GM19328 (cell line): ENCODE results near the gene ITSN2.
"Not testable (repeated sequence)": the region's sequence is repeated elsewhere in the genome, so short reads cannot be mapped to it uniquely, and the experiment has no call there.

Experiments used
- ATAC-seq: cut with Tn5 transposase; IDR thresholded peaks from one replicate; pipeline ENCODE4 v1.9.1; 2021; ENCODE audit warnings: mild to moderate bottlenecking, moderate library complexity; ENCODE audit not compliant: unreplicated experiment

The ITSN2 gene

DNA sequence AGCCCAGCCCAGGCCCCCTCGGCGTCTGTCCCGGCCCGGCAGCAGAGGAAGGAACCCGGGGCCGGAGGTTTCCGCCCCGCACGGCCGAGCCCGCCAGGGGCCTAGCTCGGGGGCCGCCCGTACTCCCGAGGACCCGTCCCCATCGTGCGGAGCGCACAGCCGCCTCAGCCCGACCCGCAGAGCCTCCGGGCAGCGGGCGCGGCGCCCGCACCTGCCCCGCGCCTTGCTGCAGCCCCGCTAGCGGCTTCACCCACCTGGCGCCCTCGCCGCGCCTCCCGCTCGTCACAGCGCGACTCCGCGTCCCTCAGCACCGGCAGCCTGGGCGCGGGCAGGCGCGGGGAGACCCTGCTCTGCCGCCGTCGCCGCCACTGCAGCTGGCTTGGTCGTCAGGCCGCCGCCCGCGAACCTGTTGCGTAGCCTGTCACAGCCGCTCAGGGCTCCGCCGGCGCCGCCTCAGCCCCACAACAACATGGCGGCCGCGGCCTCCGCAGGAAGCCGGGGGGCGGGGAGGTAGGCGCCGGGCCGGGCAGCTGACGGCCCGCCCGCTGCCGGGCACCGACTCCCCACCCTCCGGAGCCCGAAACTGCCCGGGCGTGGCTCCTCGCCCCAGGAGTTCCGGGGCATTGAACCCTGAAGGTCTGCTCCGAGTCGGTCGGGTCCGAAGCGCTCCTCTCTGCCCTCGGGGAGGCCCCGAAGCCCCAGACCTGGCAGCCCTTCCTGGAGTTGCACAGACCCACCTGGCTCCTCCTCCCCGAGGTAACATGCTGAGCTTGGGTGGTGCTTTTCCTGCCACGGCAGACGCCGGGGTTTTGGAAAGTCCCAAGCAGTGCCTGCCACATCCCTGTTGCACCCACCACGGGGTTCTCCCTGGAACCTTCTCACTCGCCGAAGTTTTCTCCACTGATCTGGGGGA is at the start of gene ITSN2:
Gene ITSN2, minus strand, starts transcription at position 487 of the 913 bp plus-strand sequence. CDS start 32,454 bp downstream, outside the sequence.
- peak; percentile 78 for ATAC-seq

DNA sequence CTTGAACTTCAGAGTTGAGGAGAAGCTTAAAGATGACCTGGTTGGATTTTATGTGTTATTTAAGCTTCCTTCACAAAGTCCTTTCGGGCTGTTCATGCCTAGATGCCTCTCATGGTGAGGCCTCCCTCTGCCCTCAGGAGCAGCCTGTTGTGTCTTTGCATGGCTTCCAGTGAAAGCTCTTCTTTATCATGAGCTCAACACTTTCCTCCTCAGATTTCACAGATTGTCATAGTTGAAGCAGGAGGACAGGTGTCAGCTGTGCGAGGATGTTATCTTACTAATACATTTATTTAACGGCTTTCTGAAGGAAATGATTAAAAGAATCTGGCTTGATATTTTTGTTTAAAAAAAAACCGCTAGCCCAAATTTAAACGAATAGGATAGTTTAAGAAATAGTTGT is 48.8 kb upstream of the ITSN2 start:
- no peak for ATAC-seq

DNA sequence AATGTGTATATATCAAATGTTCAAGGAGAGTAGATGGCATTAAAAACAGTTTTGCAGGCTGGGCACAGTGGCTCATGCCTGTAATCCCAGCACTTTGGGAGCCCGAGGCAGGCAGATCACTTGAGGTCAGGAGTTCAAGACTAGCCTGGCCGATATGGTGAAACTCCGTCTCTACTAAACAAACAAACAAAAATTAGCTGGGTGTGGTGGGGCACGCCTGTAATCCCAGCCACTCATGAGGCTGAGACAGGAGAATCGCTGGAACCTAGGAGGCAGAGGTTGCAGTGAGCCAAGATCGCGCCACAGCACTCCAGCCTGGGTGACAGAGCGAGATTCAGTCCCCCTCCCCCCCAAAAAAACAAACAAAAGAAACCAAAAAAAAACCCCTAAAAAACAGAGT is 48.4 kb upstream of the ITSN2 start:
- ATAC-seq, result not testable (repeated sequence)

DNA sequence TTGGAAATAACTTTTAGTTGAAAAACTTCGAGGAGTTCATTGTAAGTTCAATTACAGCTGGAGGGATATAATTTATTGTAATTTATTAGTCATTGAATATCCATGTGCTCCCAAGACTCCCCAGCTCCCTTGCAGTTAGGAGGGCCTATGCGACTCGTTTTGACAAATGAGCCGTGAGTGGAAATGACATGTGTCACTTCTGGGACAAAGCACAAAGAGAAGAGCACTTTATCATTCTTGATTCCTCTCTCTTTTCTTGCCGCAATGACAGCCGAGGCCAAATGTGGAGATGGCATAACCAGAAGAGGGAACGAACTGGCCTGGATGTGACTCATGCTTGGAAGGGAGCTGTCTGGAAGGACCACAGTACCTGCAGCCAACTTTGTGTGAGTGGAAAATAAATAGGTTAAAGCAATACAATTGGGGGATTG is 44.2 kb upstream of the ITSN2 start:
- ATAC-seq, result no peak

DNA sequence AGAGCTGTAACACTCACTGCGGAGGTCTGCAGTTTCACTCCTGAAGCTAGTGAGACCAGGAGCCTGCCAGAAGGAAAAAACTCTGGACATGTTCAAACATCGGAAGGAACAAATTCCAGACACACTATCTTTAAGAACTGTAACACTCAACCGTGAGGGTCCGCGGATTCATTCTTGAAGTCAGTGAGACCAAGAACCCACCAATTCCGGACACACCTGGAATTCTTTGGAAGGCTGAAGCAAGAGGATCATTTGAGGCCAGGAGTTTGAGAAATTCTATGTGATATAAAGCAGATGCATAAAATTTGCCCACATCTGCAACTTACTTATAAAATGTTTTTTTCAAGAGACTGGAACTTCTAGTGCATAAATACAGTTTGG is 43.5 kb upstream of the ITSN2 start:
- no peak for ATAC-seq

DNA sequence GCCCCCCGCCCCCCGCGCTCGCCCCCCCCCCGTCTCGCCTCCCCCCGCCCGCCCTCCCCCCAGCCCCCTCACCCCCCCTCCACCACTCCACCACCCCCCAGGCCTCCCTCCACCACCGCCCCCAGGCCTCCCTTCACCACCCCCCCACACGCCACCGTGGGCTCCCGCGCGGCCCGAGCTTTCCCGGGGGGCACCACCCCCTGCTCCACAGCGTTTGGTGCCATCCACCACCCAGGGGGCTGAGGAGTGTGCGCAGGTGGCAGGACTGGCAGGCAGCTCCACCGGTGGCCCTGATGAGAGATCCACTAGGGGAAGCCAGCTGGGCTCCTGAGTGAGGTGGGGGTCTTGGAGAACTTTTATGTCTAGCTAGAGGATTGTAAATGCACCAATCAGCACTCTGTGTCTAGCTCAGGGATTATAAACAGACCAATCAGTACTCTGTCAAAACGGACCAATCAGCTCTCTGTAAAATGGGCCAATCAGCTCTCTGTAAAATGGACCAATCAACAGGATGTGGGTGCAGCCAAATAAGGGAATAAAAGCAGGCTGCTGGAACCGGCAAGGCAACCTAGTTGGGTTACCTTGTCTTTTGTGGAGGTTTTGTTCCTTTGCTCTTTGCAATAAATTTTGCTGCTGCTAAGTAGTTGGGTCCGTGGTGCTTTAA is 43.0 kb upstream of the ITSN2 start:
- no peak for ATAC-seq

DNA sequence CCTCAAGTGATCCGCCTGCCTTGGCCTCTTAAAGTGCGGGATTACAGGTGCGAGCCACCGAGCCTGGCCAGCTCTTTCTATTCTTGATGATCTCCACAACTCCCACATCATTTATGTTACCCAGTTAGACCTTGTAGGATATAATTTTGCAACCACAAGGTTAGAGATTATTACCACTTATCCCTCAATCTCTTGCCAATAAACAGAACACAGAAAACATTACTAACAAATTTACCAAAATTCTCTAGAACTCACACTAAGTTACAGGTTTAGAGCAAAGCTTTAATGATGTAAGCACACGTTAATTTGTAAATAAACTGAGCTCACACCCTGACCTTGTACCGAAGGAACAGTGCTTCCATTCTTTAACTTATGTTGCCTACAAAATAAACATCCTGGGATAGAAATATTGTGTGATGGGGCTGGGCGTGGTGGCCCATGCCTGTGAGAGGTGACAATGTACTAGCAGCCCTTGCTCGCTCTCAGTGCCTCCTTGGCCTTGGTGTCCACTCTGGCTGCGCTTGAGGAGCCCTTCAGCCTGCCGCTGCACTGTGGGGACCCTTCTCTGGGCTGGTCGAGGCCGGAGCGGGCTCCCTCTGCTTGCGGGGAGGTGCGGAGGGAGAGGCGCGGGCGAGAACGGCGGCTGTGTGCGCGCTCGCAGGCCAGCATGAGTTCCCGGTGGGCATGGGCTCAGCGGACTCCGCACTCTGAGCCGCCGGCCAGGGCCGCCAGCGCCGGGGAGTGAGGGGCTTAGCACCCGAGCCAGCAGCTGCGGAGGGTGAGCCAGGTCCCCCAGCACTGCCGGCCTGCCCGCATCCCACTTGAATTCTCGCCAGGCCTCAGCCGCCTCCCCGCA is 42.1 kb upstream of the ITSN2 start:
- ATAC-seq, result no peak

DNA sequence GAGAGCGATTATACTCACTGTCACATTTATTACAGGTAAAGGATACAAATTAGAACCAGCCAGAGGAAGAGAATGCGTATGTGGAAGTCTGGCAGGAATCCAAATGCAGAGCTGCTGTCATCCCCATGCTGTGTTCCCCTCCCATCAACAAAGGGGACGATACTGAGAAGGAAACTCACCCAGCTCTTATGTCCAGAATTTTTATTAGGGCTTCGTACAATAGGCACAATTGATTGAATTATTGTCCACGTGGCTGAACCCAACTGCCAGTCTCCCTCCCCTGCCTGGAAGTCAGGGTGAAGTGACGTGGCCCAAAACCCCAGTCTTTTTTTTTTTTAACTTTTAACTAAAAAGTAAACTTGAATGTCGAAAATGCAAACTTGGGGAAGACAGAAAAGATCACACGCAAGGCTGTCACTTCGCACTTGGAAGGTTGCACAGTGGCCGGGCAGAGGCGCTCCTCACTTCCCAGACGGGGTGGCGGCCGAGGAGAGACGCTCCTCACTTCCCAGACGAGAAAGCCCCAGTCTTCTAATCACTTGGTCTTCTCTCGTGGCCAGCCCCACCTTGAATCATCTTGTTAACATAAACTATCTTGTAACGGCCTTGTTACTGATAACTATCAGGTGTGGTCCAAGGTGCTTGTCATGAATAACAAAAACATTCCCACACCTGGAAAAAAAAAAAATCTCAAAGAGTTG is 40.0 kb upstream of the ITSN2 start:
- no peak for ATAC-seq

DNA sequence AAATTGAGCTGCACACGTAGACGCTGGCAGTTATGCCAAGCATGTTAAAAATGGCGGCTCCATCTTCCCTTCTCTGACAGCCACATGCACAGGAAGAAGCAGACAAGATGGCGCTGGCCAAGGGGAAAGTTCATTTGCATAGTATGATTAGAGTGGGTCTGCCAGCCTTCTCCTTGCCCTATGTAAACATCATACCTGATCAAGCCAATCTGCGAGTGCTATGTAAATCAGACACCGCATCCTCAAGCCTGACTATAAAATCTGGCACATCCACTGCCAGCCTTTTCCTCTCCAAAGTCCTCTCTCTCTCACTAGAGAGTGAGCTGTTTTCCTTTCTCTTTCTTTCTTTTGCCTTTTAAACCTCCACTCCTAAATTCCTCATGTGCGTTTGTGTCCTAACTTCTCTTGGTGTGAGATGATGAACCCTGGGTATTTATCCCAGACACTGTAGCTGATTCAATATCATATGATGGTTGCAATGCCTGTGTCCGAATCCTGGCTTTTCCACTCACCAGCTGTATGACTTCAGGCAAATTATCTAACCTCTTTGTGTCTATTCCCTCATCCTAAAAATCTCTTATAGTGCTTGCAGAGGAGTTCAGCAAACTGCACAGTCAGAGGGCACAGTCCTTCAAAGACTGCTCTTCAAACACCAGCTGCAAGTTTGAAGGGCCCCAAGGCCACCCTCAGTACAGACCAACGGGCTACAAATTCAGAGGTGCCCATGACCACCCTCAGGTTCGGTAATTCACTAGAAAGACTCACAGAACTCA is 39.3 kb upstream of the ITSN2 start:
- ATAC-seq, result no peak

DNA sequence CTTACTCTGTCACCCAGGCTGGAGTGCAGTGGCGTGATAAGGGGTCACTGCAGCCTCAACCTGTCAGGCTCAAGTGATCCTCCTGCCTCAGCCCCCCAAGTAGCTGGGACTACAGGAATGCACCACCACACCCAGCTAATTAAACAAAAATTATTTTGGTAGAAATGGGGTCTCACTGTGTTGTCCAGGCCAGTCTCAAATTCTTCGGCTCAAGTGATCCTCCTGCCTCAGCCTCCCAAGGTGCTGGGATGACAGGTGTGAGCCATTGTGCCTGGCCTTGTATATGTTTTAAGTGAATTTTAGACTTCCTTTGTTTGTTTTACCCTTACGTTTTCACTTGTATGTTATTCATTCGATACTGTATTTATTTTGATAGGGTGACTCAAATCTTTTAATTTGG is 34.7 kb upstream of the ITSN2 start:
- ATAC-seq, result no peak

DNA sequence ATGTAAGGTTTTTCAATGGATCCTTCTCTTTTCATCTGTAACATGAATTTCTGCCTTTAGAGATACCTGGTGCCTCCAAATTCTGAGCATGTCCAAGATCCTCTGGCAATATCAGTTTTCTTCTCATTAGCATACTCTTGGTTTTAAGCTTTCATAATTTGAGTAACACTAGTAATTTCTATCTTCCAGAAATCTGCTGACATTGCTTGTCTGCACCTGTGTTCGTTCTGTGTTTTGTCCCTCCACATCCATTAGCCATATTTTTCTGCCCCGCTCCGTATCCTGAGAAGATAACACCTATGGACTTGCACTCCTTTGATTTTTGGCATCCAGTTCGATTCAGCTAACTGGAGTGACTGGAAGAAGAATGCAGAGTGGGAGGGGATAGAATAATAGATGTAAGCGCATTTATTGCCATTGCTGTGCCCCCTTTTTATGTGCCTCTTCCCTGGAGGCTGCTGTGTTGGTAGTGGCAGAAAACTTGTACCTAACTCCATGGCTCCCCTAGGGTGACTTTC is 32.3 kb upstream of the ITSN2 start:
- ATAC-seq, result no peak

DNA sequence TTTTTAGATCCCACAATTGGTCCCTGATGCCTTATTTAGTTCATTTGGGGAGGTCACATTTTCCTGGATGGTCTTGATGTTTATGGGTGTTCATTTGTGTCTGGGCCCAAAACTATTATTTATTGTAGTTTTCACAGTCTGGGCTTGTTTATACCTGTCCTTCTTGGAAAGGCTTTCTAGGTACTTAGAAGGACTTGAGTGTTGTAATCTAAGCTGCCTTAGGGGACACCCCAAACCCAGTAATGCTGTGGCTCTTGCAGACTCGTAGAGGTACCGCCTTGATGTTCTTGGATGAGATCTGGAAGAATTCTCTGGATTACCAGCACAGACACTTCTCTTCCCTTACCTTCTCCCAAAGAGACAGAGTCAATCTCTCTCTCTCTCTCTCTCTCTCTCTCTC is 25.0 kb upstream of the ITSN2 start:
- ATAC-seq, result no peak

DNA sequence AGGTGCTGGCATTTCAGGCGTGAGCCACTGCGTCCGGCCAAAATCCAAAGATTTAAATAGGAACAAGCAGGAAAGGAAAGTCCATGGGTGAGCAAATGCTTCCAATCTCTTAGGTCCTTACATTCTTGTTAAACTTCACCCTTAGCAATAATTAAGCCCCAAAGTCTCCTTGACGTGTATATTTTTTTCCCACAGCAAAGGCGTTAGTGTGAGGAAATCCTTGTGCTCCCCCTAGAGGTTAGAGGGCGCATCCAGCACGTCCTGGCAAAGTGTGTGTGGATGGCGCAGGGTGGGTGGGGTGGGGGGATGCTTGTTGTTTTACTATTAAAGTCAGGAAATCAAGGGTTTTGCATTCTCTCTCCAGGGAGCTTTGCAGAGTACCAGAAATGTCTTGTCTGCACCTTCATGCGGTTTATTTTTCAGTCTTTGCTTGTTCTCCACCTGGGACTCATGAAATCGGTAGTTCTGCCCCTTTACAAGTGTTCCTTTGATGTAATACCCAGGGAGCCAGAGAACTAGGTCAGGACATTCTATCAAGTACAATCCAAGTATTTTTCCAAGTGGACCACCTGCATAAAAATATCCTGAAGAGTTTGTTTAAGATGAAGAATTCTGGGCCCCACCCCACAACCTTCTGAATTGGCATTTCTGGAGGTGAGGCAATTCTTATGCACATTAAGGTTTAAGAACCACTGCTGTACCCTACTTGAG is 22.2 kb upstream of the ITSN2 start:
- ATAC-seq, result no peak

DNA sequence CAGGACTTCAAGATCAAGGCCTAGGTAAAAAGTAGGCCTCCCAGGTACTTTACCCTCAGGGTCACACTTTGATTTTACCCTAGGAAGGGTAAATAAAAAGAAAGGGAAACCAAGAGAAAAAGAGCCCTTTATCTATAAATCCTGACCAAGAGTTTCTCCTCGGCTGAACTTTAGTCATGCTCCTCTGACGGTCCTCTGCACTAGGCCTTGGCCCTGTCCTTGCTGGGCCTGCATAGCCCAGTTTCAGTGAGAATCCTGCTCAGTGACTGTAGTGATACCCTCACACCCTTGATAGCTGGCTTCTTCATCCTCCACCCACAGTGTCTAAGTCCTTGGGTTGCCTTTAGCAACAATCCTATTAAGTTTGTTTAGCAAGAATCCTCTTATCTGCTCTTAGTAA is 20.5 kb upstream of the ITSN2 start:
- no peak for ATAC-seq

DNA sequence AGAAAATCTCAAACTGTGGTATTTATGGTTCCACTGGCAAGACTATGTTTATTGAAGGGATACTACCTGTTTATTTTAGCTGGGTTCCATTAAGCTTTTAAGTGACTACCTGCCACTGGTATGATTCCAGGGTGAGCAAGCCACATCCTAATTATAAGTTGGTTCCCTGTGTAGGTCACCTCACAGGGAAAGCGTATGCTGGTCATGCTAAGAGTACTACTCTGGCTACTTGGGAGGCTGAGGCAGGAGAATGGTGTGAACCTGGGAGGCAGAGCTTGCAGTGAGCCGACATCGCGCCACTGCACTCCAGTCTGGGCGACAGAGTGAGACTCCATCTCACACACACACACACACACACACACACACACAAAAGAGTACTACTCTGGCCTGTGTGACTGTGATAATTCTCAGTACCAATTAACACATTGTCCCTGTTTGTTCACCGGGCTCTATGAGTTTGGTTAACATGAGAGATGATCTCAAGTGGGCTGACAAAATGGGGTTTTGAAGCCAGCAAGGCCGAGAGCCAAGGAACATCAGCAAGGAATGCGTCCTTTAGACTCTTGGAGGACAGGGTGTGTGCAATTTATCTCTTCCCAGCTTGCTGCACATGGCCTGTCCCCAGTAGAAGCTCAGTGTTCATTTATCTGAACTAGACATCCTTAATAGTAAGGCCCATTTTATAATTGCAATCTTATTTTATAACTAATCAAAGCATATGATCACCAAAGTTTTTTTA is 15.2 kb upstream of the ITSN2 start:
- ATAC-seq, result no peak

DNA sequence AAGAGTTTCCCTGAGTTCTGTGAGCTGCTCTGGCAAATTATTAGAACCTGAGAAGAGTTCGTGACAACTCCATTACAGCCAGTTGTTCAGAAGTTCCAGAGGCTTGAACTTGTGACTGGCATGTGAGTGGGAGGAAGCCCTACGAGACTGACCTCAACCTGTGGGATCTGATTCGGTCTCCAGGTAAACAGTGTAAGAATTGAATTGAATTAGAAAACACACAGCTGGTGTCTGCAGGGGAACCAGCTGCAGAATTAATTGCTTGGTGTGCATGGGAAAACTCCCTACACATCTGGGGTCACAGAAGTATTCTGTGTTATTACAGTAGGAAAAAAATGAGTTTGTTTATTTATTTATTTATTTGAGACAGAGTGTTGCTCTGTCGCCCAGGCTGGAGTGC is 14.0 kb upstream of the ITSN2 start:
- ATAC-seq, result no peak

DNA sequence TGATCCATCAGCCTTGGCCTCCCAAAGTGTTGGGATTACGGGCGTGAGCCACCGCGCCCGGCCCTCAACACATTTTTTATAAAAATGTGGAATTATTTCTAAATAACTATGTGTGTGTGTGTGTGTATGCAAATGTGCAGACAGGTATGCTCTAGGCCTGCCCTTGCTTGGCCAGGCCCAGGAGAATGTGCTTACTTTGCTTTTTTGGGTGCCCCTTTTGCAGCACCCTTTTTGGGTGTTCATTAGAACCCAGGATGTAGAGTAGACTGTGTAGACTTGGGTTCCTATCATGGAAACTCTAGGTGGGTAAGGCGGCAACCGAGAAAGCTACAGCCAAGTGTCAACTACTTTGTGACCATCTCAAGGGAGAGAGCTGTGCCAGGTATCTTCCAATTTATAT is 11.7 kb upstream of the ITSN2 start:
- no peak for ATAC-seq

DNA sequence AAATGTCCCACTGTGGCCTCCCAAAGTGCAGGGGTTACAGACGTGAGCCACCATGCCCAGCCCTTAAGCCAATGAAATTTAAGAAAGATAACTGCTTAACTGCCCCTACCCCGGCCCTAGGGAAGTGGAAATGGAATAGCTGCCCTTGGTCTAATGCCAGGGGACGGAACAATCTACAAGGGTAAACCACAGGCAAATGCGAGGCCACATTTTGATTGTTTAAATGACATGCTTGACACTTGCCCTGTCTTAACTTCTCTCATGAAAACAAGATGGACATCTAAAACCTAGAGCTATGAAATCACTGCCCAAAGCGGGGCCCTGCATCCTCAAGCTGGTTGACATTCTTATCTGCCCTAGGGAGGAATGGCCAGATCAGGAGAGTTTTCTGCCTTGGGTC is 5.5 kb upstream of the ITSN2 start:
- no peak for ATAC-seq
